Esophagus squamous epithelium (tissue), 5 donors: ENCODE results near the gene SNRK. TPM values are rescaled to one million over a fixed set of nuclear protein-coding genes. Genes with fewer than 3 reads are reported as not detected.
A peak's percentile ranks its signal among the peaks of the same experiment; 100 is the strongest.

ENCODE experiments used
- DNase-seq: peaks from one replicate; lab custom pipeline; 2025; lab: John Stamatoyannopoulos, UW
- H3K27ac ChIP-seq, 4 donors: fragments of 200-600 bp; sonication (generic); one replicate each; pipeline ENCODE4 v1.5.1; 2016 to 2019; ENCODE audit warnings: mild to moderate bottlenecking in 1 of 4
- H3K27me3 ChIP-seq, 4 donors: fragments of 200-600 bp; sonication (generic); 1 replicate in 3 of 4; 2 replicates in 1 of 4; pipeline versions ENCODE4 v1.5.1 to v1.6.0; 2017 to 2021; ENCODE audit warnings: antibody characterized with exemption in 1 of 4
- H3K36me3 ChIP-seq, 3 donors: fragments of 200-600 bp; sonication (generic); one replicate each; pipeline ENCODE4 v1.5.1; 2016 to 2019
- H3K4me1 ChIP-seq, 3 donors: fragments of 200-600 bp; sonication (generic); one replicate each; pipeline ENCODE4 v1.5.1; 2017 to 2019
- H3K4me3 ChIP-seq, 4 donors: fragments of 200-600 bp; sonication (generic); 1 replicate in 3 of 4; 2 replicates in 1 of 4; pipeline ENCODE4 v1.5.1; 2016 to 2019; ENCODE audit warnings: mild to moderate bottlenecking in 2 of 4, moderate library complexity in 1 of 4
- H3K9me3 ChIP-seq, 3 donors: fragments of 200-600 bp; sonication (generic); one replicate each; pipeline ENCODE4 v1.5.1; 2016 to 2019
- CTCF ChIP-seq, 6 experiments: fragments of 450-650 bp in 4 of 6; fragments of 200-600 bp in 2 of 6; sonication (generic) in 2 of 6; IDR thresholded peaks; one replicate each; pipeline ENCODE4 v1.5.1; 2016 to 2019; ENCODE audit warnings: antibody characterized with exemption in 6 of 6, mild to moderate bottlenecking in 4 of 6, moderate library complexity in 4 of 6
- POLR2A ChIP-seq, 4 donors: fragments of 450-650 bp; IDR thresholded peaks; one replicate each; pipeline ENCODE4 v1.6.1; 2017; ENCODE audit warnings: antibody characterized with exemption in 4 of 4, mild to moderate bottlenecking in 4 of 4, moderate library complexity in 3 of 4
- WGBS, 2 donors: methylation state at CpG; one replicate each; pipeline ENCODE4 v1.1.5; 2018; 5-methylcytosine and 5-hydroxymethylcytosine counted together
- intact Hi-C: fragments of 100-400 bp; cut with DNase I; formaldehyde crosslinking; loops from one replicate; pipeline ENCODE4 v1.15.0; 2022
- total RNA-seq, 4 donors: library from RNA; depleted of rRNA; stranded (reverse); fragments of >200 nt; gene quantifications; one replicate each; pipeline ENCODE4 v1.1.0, GENCODE V29; 2016
- donor health status: DM: yes; HTN: yes; CAD: no.

SNRK gene
- total RNA-seq, 4 donors from 2014 or later = 27.0 to 42.0 (median 29.5) TPM

GRCh38 chr3:43244694-43245093 lies 41.6 kb upstream of the SNRK start:
- peaks cover 0 to 12% (median 0%) of the 10 kb centered on the region in 3 donors for H3K4me1 ChIP-seq

GRCh38 chr3:43246976-43247375 lies 39.4 kb upstream of the SNRK start:
- Histone ChIP-seq H3K4me1 (peaks cover 0 to 12% (median 0%) of the 10 kb centered on the region in 3 donors), H3K9me3 (peaks cover 0 to 6% (median 5%) of the 10 kb centered on the region in 3 donors), H3K27me3 (no peaks in the 10 kb centered on the region), H3K36me3 (no peaks in the 10 kb centered on the region), H3K27ac (peak overlapping the region in 2 of 4 donors; percentile 8 to 64), H3K4me3 (no peak overlapping the region)
- 29 to 35% methylated on average over 2 of the region's 2 CpGs for WGBS, 2 donors
- intact Hi-C loops = no loop called here
- TF ChIP-seq POLR2A (IDR thresholded peaks at IDR 0.05) (no peak), CTCF (IDR thresholded peaks at IDR 0.05) (no peak)
- no peak for DNase-seq

More at GRCh38 chr3:43244694-43245093, 41.6 kb upstream of the SNRK start:
- no peak for DNase-seq
- Histone ChIP-seq H3K9me3 (peaks cover 0 to 6% (median 5%) of the 10 kb centered on the region in 3 donors), H3K4me3 (no peak overlapping the region), H3K36me3 (no peaks in the 10 kb centered on the region), H3K27me3 (no peaks in the 10 kb centered on the region), H3K27ac (no peak overlapping the region)
- intact Hi-C loops = no loop called here
- TF ChIP-seq POLR2A (IDR thresholded peaks at IDR 0.05) (no peak), CTCF (IDR thresholded peaks at IDR 0.05) (no peak)

GRCh38 chr3:43247561-43248184 lies 38.7 kb upstream of the SNRK start:
- intact Hi-C loops = no loop called here
- DNase-seq = no peak
- H3K9me3 ChIP-seq = peaks cover 0 to 2% (median 1%) of the 10 kb centered on the region in 3 donors
- no peaks in the 10 kb centered on the region for H3K27me3 ChIP-seq
- TF ChIP-seq CTCF (IDR thresholded peaks at IDR 0.05) (no peak), POLR2A (IDR thresholded peaks at IDR 0.05) (no peak)
- H3K36me3 ChIP-seq = no peaks in the 10 kb centered on the region
- H3K4me1 ChIP-seq = peaks cover 0 to 12% (median 0%) of the 10 kb centered on the region in 3 donors
- no peak overlapping the region for H3K4me3 ChIP-seq
- WGBS, 2 donors = 55 to 59% methylated on average over 3 of the region's 3 CpGs
- peak overlapping the region in 1 of 4 donors; percentile 8 for H3K27ac ChIP-seq

- DNase-seq = no peak
- WGBS, 2 donors = 0 to 75% methylated on average over 1 to 2 of the region's 2 CpGs
- intact Hi-C loops = no loop called here
- no peaks in the 10 kb centered on the region for H3K9me3 ChIP-seq
- no peak overlapping the region for H3K4me3 ChIP-seq
- no peaks in the 10 kb centered on the region for H3K36me3 ChIP-seq
- H3K4me1 ChIP-seq = peaks cover 0 to 12% (median 0%) of the 10 kb centered on the region in 3 donors
- TF ChIP-seq CTCF (IDR thresholded peaks at IDR 0.05) (no peak), POLR2A (IDR thresholded peaks at IDR 0.05) (no peak)
- peak overlapping the region in 2 of 4 donors; percentile 8 to 10 for H3K27ac ChIP-seq
- H3K27me3 ChIP-seq = no peaks in the 10 kb centered on the region
These were observed 38.2 kb upstream of the SNRK start for GRCh38 chr3:43248185-43248583.

GRCh38 chr3:43248973-43249372 lies 37.4 kb upstream of the SNRK start:
- WGBS, 2 donors = 78 to 87% methylated on average over 2 of the region's 2 CpGs
- TF ChIP-seq CTCF (IDR thresholded peaks at IDR 0.05) = no peak
- no peak for TF ChIP-seq POLR2A (IDR thresholded peaks at IDR 0.05)
- H3K27me3 ChIP-seq = no peaks in the 10 kb centered on the region
- DNase-seq = no peak
- H3K4me1 ChIP-seq = peaks cover 0 to 12% (median 0%) of the 10 kb centered on the region in 3 donors
- no peak overlapping the region for H3K4me3 ChIP-seq
- H3K36me3 ChIP-seq = no peaks in the 10 kb centered on the region
- no peak overlapping the region for H3K27ac ChIP-seq
- H3K9me3 ChIP-seq = no peaks in the 10 kb centered on the region
- intact Hi-C loops = no loop called here
